Heart left ventricle (tissue), 16 donors: ENCODE results near the gene GALNT14. TPM values are rescaled to one million over a fixed set of nuclear protein-coding genes. Genes with fewer than 3 reads are reported as not detected.

ENCODE experiments used
- ATAC-seq, 4 donors: fragments of 200-7000 bp; cut with Tn5 transposase; one replicate each; pipeline ENCODE4 v1.9.1; 2020 to 2022; ENCODE audit warnings: moderate library complexity in 4 of 4, mild to moderate bottlenecking in 3 of 4, moderate number of reproducible peaks in 1 of 4
- DNase-seq, 5 donors: peaks; one replicate each; pipeline ENCODE4 v3.0.0-alpha.2; 2020
- H3K27ac ChIP-seq, 12 donors: fragments of 200-600 bp; sonication (generic) in 4 of 12; one replicate each; pipeline versions ENCODE4 v1.5.0 to v1.8.0; 2016 to 2022; ENCODE audit warnings: mild to moderate bottlenecking in 2 of 12
- H3K27me3 ChIP-seq, 9 donors: fragments of 200-600 bp; sonication (generic) in 2 of 9; one replicate each; pipeline versions ENCODE4 v1.5.1 to v1.8.0; 2016 to 2022; ENCODE audit warnings: mild to moderate bottlenecking in 3 of 9
- H3K36me3 ChIP-seq, 9 donors: fragments of 200-600 bp; sonication (generic) in 2 of 9; one replicate each; pipeline versions ENCODE4 v1.5.0 to v1.8.0; 2018 to 2022; ENCODE audit warnings: mild to moderate bottlenecking in 2 of 9
- H3K4me1 ChIP-seq, 12 donors: fragments of 200-600 bp; sonication (generic) in 4 of 12; one replicate each; pipeline versions ENCODE4 v1.5.0 to v1.8.0; 2016 to 2022; ENCODE audit warnings: mild to moderate bottlenecking in 3 of 12
- H3K4me3 ChIP-seq, 12 donors: fragments of 200-600 bp; sonication (generic) in 4 of 12; one replicate each; pipeline versions ENCODE4 v1.5.0 to v1.8.0; 2017 to 2022; ENCODE audit warnings: mild to moderate bottlenecking in 9 of 12, moderate library complexity in 4 of 12
- H3K9me3 ChIP-seq, 12 donors: fragments of 200-600 bp; sonication (generic) in 4 of 12; one replicate each; pipeline versions ENCODE4 v1.5.0 to v1.8.0; 2016 to 2022; ENCODE audit warnings: mild to moderate bottlenecking in 1 of 12
- CTCF ChIP-seq, 12 donors: fragments of 200-600 bp; sonication (generic) in 4 of 12; IDR thresholded peaks; one replicate each; pipeline versions ENCODE4 v1.5.0 to v1.8.0; 2018 to 2022; ENCODE audit warnings: antibody characterized with exemption in 12 of 12, mild to moderate bottlenecking in 5 of 12
- POLR2A ChIP-seq, 2 donors: fragments of 450-650 bp; IDR thresholded peaks; one replicate each; pipeline ENCODE4 v1.6.1; 2017; ENCODE audit warnings: antibody characterized with exemption in 2 of 2, mild to moderate bottlenecking in 2 of 2, moderate library complexity in 2 of 2
- WGBS, 4 donors: extraction: QIAGEN DNeasy Blood & Tissue Kit in 2 of 4; methylation state at CpG; one replicate each; pipeline versions ENCODE4 v1.1.5 to v1.1.7; 2013 to 2018; 5-methylcytosine and 5-hydroxymethylcytosine counted together
- intact Hi-C, 10 donors: fragments of 100-400 bp; cut with DNase I; formaldehyde crosslinking; loops; one replicate each; pipeline versions ENCODE4 v1.11.1 to v1.14.2; 2022
- polyA plus RNA-seq, 2 donors: library from polyadenylated mRNA; stranded (reverse); fragments of 200-250 nt; gene quantifications; one replicate each; pipeline ENCODE4 v1.2.3, GENCODE V29; 2013
- total RNA-seq, 9 donors: library from RNA; depleted of rRNA in 2 of 9; stranded (reverse); fragments of >200 nt in 2 of 9; fragmentation: NEBNext Ultra II Directional in 3 of 9; extraction: Animal tissue kit (Norgen Biotek cat#: 25700) in 3 of 9; gene quantifications; one replicate each; pipeline versions ENCODE4 v1.1.0 to v1.2.4, GENCODE V29; 2016 to 2023
- donor health status: ischemic (EF 13 %, LVEDD 7.1; RV severe dilation, severe dysfunction).
- donor health status: healthy with polysubstance abuse.
- donor health status: DM: no; HTN: yes; CAD: no.
- donor health status: DM: no; HTN: no; CAD: no.
- donor health status: ischemic (EF 25% LVEDD 6.9; RV normal size, moderate dysfunction).
- donor health status: ischemic (EF 25% LVEDD 5.7; RV mildly dilated, moderate dysfunction).
- donor health status: healthy.
- donor health status: DM: yes; HTN: yes; CAD: no.
- donor health status: ischemic (EF 35%, LVEDD 5.7; RV mildly dilated, moderate dysfunction).
- donor health status: nonischemic (EF 11% LVEDD 7.7; RV severe dilation, severe dysfunction).
- donor health status: DM: yes; HTN: yes; CAD: no.
- donor health status: PGD.
- donor health status: ischemic (EF 29% LVEDD 5.4; RV normal size, mild dysfunction).
- donor health status: nonischemic (EF 23%, LVEDD 6.1; RV moderate dilation, normal function).

Gene GALNT14
- total and polyA plus RNA-seq, 11 donors = 0.29 to 2.4 (median 1.0) TPM; not detected in 2

GRCh38 chr2:31031132-31031706, 107.0 kb downstream of the GALNT14 start:
- Histone ChIP-seq H3K9me3 (peaks cover 0 to 13% (median 3%) of the 10 kb centered on the region in 12 donors), H3K27me3 (peaks cover 0 to 5% (median 0%) of the 10 kb centered on the region in 9 donors), H3K4me3 (no peak overlapping the region), H3K27ac (no peak overlapping the region), H3K36me3 (no peaks in the 10 kb centered on the region), H3K4me1 (peaks cover 0 to 9% (median 0%) of the 10 kb centered on the region in 12 donors)
- intact Hi-C loops = no loop called here
- no peak for TF ChIP-seq POLR2A (IDR thresholded peaks at IDR 0.05)
- TF ChIP-seq CTCF (IDR thresholded peaks at IDR 0.05) = no peak
- ATAC-seq = no peak
- WGBS, 4 donors = 2 to 53% (median 48%) methylated on average over 1 of the region's 1 CpG
- no peak for DNase-seq

- ATAC-seq (no peak), DNase-seq (no peak)
- TF ChIP-seq POLR2A (IDR thresholded peaks at IDR 0.05) (no peak), CTCF (IDR thresholded peaks at IDR 0.05) (no peak)
- Histone ChIP-seq H3K36me3 (no peaks in the 10 kb centered on the region), H3K27me3 (peaks cover 0 to 5% (median 0%) of the 10 kb centered on the region in 9 donors), H3K9me3 (no peaks in the 10 kb centered on the region), H3K4me3 (no peak overlapping the region), H3K27ac (no peak overlapping the region), H3K4me1 (peaks cover 0 to 9% (median 0%) of the 10 kb centered on the region in 12 donors)
- 43 to 52% (median 47%) methylated on average over 8 of the region's 8 CpGs for WGBS, 4 donors
- intact Hi-C loops = no loop called here
These were observed 109.8 kb downstream of the GALNT14 start for GRCh38 chr2:31028417-31028816.

- no peaks in the 10 kb centered on the region for H3K9me3 ChIP-seq
- WGBS, 4 donors = 74 to 89% (median 87%) methylated on average over 5 of the region's 5 CpGs
- TF ChIP-seq CTCF (IDR thresholded peaks at IDR 0.05) (no peak), POLR2A (IDR thresholded peaks at IDR 0.05) (no peak)
- H3K4me1 ChIP-seq = peaks cover 0 to 9% (median 0%) of the 10 kb centered on the region in 12 donors
- H3K4me3 ChIP-seq = no peak overlapping the region
- intact Hi-C loops = no loop called here
- no peak for DNase-seq
- H3K27me3 ChIP-seq = peaks cover 0 to 5% (median 0%) of the 10 kb centered on the region in 9 donors
- no peak overlapping the region for H3K27ac ChIP-seq
- H3K36me3 ChIP-seq = no peaks in the 10 kb centered on the region
- ATAC-seq = no peak
These were observed 110.7 kb downstream of the GALNT14 start for GRCh38 chr2:31027549-31027948.

GRCh38 chr2:31023541-31023940, 114.7 kb downstream of the GALNT14 start:
- Histone ChIP-seq H3K4me3 (no peak overlapping the region), H3K27me3 (peaks cover 0 to 1% (median 0%) of the 10 kb centered on the region in 9 donors), H3K4me1 (no peaks in the 10 kb centered on the region), H3K36me3 (no peaks in the 10 kb centered on the region), H3K27ac (no peak overlapping the region), H3K9me3 (no peaks in the 10 kb centered on the region)
- intact Hi-C loops = no loop called here
- no peak for DNase-seq
- ATAC-seq = no peak
- WGBS, 4 donors = 75 to 91% (median 84%) methylated on average over 3 of the region's 3 CpGs
- TF ChIP-seq CTCF (IDR thresholded peaks at IDR 0.05) (no peak), POLR2A (IDR thresholded peaks at IDR 0.05) (no peak)
